ENCODE measurements around the gene SNHG17. TPM values are rescaled to one million over a fixed set of nuclear protein-coding genes. Genes with fewer than 3 reads are reported as not detected.
"Not testable (repeated sequence)": the region's sequence is repeated elsewhere in the genome, so short reads cannot be mapped to it uniquely, and the experiment has no call there.

The SNHG17 gene
- total and polyA plus RNA-seq, 9 of the 15 experiments (the other 6 are each of a cell fraction or from before 2014, with no cell fraction given) = 29.8 to 106 (median 57.7) TPM

- no peak for TF ChIP-seq NUFIP1 (IDR thresholded peaks at IDR 0.05; ENCODE audit: partially characterized antibody)
- TF ChIP-seq RAD21 (CRISPR knock-in tag; conservative IDR thresholded peaks at IDR 0.05 in 1 of 2, IDR thresholded peaks at IDR 0.05 in 1 of 2) = no peak
- no peak for TF ChIP-seq ARID1B (IDR thresholded peaks at IDR 0.05)
- no peak for TF ChIP-seq TCF7 (IDR thresholded peaks at IDR 0.05; ENCODE audit: borderline replicate concordance)
- no peak for TF ChIP-seq ZNF146 (CRISPR knock-in tag; IDR thresholded peaks at IDR 0.05; ENCODE audit: unreplicated experiment)
- no peak for TF ChIP-seq ETS1 (conservative IDR thresholded peaks at IDR 0.05; ENCODE audit: control insufficient read depth, low read depth, low read length)
- TF ChIP-seq SNRNP70 (optimal IDR thresholded peaks at IDR 0.05; ENCODE audit: low read depth, low read length) = no peak
Measured at GRCh38 chr20:38383147-38383546, 52.0 kb downstream of the SNHG17 start (continued).

GRCh38 chr20:38377838-38378237 lies 57.3 kb downstream of the SNHG17 start:
- POLR2A ChIA-PET = interaction anchor here (0.6 kb wide), 1 partner anchor 50 kb away, joined by 3 read pairs; no protein-coding TSS in a partner anchor
- intact Hi-C loops (cut with micrococcal nuclease); H3K9ac ChIP-seq (ENCODE audit: insufficient read depth in 1 of 2, low read depth in 2 of 2, low read length in 2 of 2); in situ Hi-C loops (cut with MboI); ATAC-seq; H4K20me1 ChIP-seq (replicated peaks; ENCODE audit: control insufficient read depth, insufficient read depth, low read length); H3K4me3 ChIP-seq; H3K27ac ChIP-seq (ENCODE audit: extremely low read depth, low read depth, low read length); H3K36me3 ChIP-seq (ENCODE audit: control insufficient read depth, insufficient read depth, low read length); CTCF ChIA-PET (ENCODE audit: low intra/inter-chr PET ratio); H3K9me1 ChIP-seq (ENCODE audit: control insufficient read depth, insufficient read depth, low read length); H3K79me2 ChIP-seq (ENCODE audit: control insufficient read depth, insufficient read depth, low read length); H2AFZ ChIP-seq (ENCODE audit: low read depth, low read length); BruUV-seq (replicated peaks); H3K9me3 ChIP-seq (replicated peaks; ENCODE audit: control insufficient read depth, insufficient read depth, low read depth, low read length); DNase-seq (ENCODE audit: extremely low read depth in 1 of 4, low spot score in 3 of 4); FAIRE-seq; H3K4me2 ChIP-seq (ENCODE audit: insufficient read depth, low read length): not testable (repeated sequence)
- H3K4me1 ChIP-seq (replicated peaks in 1 of 2; ENCODE audit: control insufficient read depth in 2 of 2, insufficient read depth in 2 of 2, low read length in 2 of 2) = peaks cover 7 to 13% of the 10 kb centered on the region in 2 experiments; a peak in 4 of 5 replicates
- peaks cover 19 to 28% of the 10 kb centered on the region in 2 experiments; a peak in 4 of 5 replicates for H3K27me3 ChIP-seq (ENCODE audit: control insufficient read depth in 2 of 2, insufficient read depth in 2 of 2, low read length in 2 of 2)
- no CpG with 5 or more reads among the region's 5 CpGs for WGBS (ENCODE audit: insufficient coverage, low coverage, missing lambda C conversion rate)

Measured in K562 (cell line).